Measurements from ENCODE around the gene GAPDHS. TPM values are rescaled to one million over a fixed set of nuclear protein-coding genes. Genes with fewer than 3 reads are reported as not detected.
A peak's percentile ranks its signal among the peaks of the same experiment; 100 is the strongest.

The GAPDHS gene
- total and polyA plus RNA-seq, 4 donors = not detected

GRCh38 chr19:35587321-35587720 lies 54.1 kb downstream of the GAPDHS start:
- H3K9ac ChIP-seq (ENCODE audit: low read depth in 1 of 2, low read length in 2 of 2) = no peak overlapping the region
- no peaks in the 10 kb centered on the region for H3K4me1 ChIP-seq (ENCODE audit: control insufficient read depth in 4 of 4, insufficient read depth in 4 of 4, low read length in 3 of 4)
- no peak overlapping the region for H3K27ac ChIP-seq (ENCODE audit: low read depth in 1 of 2, low read length in 2 of 2)
- TF ChIP-seq FOXA1 (IDR thresholded peaks at IDR 0.05) (no peak), HNF4G (IDR thresholded peaks at IDR 0.05) (no peak), FOXA2 (IDR thresholded peaks at IDR 0.05) (no peak), RAD21 (IDR thresholded peaks at IDR 0.05) (no peak), SP1 (IDR thresholded peaks at IDR 0.05) (no peak), REST (IDR thresholded peaks at IDR 0.05) (no peak), GABPA (IDR thresholded peaks at IDR 0.05 in 1 of 2, conservative IDR thresholded peaks at IDR 0.05 in 1 of 2) (no peak), JUND (IDR thresholded peaks at IDR 0.05) (no peak), ATF3 (IDR thresholded peaks at IDR 0.05) (no peak)
- no peaks in the 10 kb centered on the region for H3K36me3 ChIP-seq (ENCODE audit: control insufficient read depth in 4 of 4, insufficient read depth in 3 of 4, low read depth in 1 of 4, low read length in 3 of 4)
- no peak overlapping the region for H3K4me3 ChIP-seq (ENCODE audit: low read depth in 1 of 3, low read length in 3 of 3)
- no peaks in the 10 kb centered on the region for H3K27me3 ChIP-seq (ENCODE audit: control insufficient read depth in 4 of 4, insufficient read depth in 4 of 4, low read length in 3 of 4)
- 32% methylated on average over 1 of the region's 1 CpG for WGBS
- DNase-seq (ENCODE audit: low spot score) = no peak
- no peaks in the 10 kb centered on the region for H3K9me3 ChIP-seq (ENCODE audit: control insufficient read depth in 4 of 4, low read length in 3 of 4)

GRCh38 chr19:35590875-35591274 lies 57.6 kb downstream of the GAPDHS start:
- H3K36me3 ChIP-seq (ENCODE audit: control insufficient read depth in 4 of 4, insufficient read depth in 3 of 4, low read depth in 1 of 4, low read length in 3 of 4) = no peaks in the 10 kb centered on the region
- H3K9me3 ChIP-seq (ENCODE audit: control insufficient read depth in 4 of 4, low read length in 3 of 4) = no peaks in the 10 kb centered on the region
- WGBS = 92% methylated on average over 3 of the region's 3 CpGs
- no peaks in the 10 kb centered on the region for H3K27me3 ChIP-seq (ENCODE audit: control insufficient read depth in 4 of 4, insufficient read depth in 4 of 4, low read length in 3 of 4)
- no peak overlapping the region for H3K27ac ChIP-seq (ENCODE audit: low read depth in 1 of 2, low read length in 2 of 2)
- H3K4me3 ChIP-seq (ENCODE audit: low read depth in 1 of 3, low read length in 3 of 3) = no peak overlapping the region
- H3K9ac ChIP-seq (ENCODE audit: low read depth in 1 of 2, low read length in 2 of 2) = no peak overlapping the region
- no peak for TF ChIP-seq ATF3 (IDR thresholded peaks at IDR 0.05)
- TF ChIP-seq RXRA (IDR thresholded peaks at IDR 0.05) = no peak
- TF ChIP-seq SP1 (IDR thresholded peaks at IDR 0.05) = no peak
- no peak for TF ChIP-seq JUND (IDR thresholded peaks at IDR 0.05)
- no peak for TF ChIP-seq MAX (IDR thresholded peaks at IDR 0.05)
- TF ChIP-seq FOXA1 (IDR thresholded peaks at IDR 0.05) = no peak
- no peak for TF ChIP-seq TAF1 (conservative IDR thresholded peaks at IDR 0.05)
- no peak for DNase-seq (ENCODE audit: low spot score)
- H3K4me1 ChIP-seq (ENCODE audit: control insufficient read depth in 4 of 4, insufficient read depth in 4 of 4, low read length in 3 of 4) = no peaks in the 10 kb centered on the region

- Histone ChIP-seq H3K27me3 (ENCODE audit: control insufficient read depth in 4 of 4, insufficient read depth in 4 of 4, low read length in 3 of 4) (no peaks in the 10 kb centered on the region), H3K9me3 (ENCODE audit: control insufficient read depth in 4 of 4, low read length in 3 of 4) (no peaks in the 10 kb centered on the region), H3K9ac (ENCODE audit: low read depth in 1 of 2, low read length in 2 of 2) (no peak overlapping the region), H3K4me1 (ENCODE audit: control insufficient read depth in 4 of 4, insufficient read depth in 4 of 4, low read length in 3 of 4) (no peaks in the 10 kb centered on the region), H3K36me3 (ENCODE audit: control insufficient read depth in 4 of 4, insufficient read depth in 3 of 4, low read depth in 1 of 4, low read length in 3 of 4) (no peaks in the 10 kb centered on the region), H3K4me3 (ENCODE audit: low read depth in 1 of 3, low read length in 3 of 3) (no peak overlapping the region), H3K27ac (ENCODE audit: low read depth in 1 of 2, low read length in 2 of 2) (no peak overlapping the region)
- TF ChIP-seq CTCF (IDR thresholded peaks at IDR 0.05; ENCODE audit: low read depth, low read length, missing input control) = peak; percentile 48
- TF ChIP-seq YY1 (IDR thresholded peaks at IDR 0.05) = no peak
- peak; percentile 80 to 81 for TF ChIP-seq RAD21 (IDR thresholded peaks at IDR 0.05)
- no peak for TF ChIP-seq ZBTB33 (IDR thresholded peaks at IDR 0.05)
- TF ChIP-seq JUND (IDR thresholded peaks at IDR 0.05) = no peak
- 24% methylated on average over 8 of the region's 8 CpGs for WGBS
- no peak for DNase-seq (ENCODE audit: low spot score)
Measured at GRCh38 chr19:35592226-35592625, 59.0 kb downstream of the GAPDHS start.

Data from liver (tissue), 9 donors.